OCI-LY1 (cell line): ENCODE measurements around the gene SLC26A11.

Source experiments
- H2AFZ ChIP-seq: fragments of 200-600 bp; sonication (generic), shearing (Covaris generic); 2 replicates; pipeline ENCODE4 v1.6.0; 2014; ENCODE audit warnings: antibody characterized with exemption, mild to moderate bottlenecking, low read length
- H3F3A ChIP-seq: fragments of 200-600 bp; sonication (generic), shearing (Covaris generic); 2 replicates; pipeline ENCODE4 v1.6.0; 2014; ENCODE audit warnings: mild to moderate bottlenecking, antibody characterized with exemption, low read length, moderate library complexity; ENCODE audit not compliant: insufficient read depth
- H3K27ac ChIP-seq: fragments of 200-600 bp; sonication (generic); 2 replicates; pipeline ENCODE4 v1.5.1; 2014; ENCODE audit warnings: low read length, mixed run types, mild to moderate bottlenecking, low read depth; ENCODE audit not compliant: poor library complexity, severe bottlenecking
- H3K27me3 ChIP-seq: fragments of 200-600 bp; sonication (generic); 2 replicates; pipeline ENCODE4 v1.6.0; 2014; ENCODE audit warnings: antibody characterized with exemption, mild to moderate bottlenecking, low read length, moderate library complexity; ENCODE audit not compliant: insufficient read depth
- H3K36me3 ChIP-seq: fragments of 200-600 bp; sonication (generic); 2 replicates; pipeline ENCODE4 v1.6.1; 2014; ENCODE audit warnings: mild to moderate bottlenecking, antibody characterized with exemption, low read length, moderate library complexity, mixed read lengths; ENCODE audit not compliant: insufficient read depth
- H3K4me1 ChIP-seq: fragments of 200-600 bp; sonication (generic); 2 replicates; pipeline ENCODE4 v1.5.1; 2014; ENCODE audit warnings: mild to moderate bottlenecking, low read length, moderate library complexity; ENCODE audit not compliant: insufficient read depth, severe bottlenecking
- H3K4me2 ChIP-seq: fragments of 200-600 bp; sonication (generic), shearing (Covaris generic); 2 replicates; pipeline ENCODE4 v1.6.1; 2014; ENCODE audit warnings: low read length
- H3K4me3 ChIP-seq: fragments of 200-600 bp; sonication (generic); 2 replicates; pipeline ENCODE4 v1.5.1; 2014; ENCODE audit warnings: low read length, low read depth, mild to moderate bottlenecking, mixed read lengths; ENCODE audit not compliant: poor library complexity, severe bottlenecking
- H3K79me2 ChIP-seq: fragments of 200-600 bp; shearing (Covaris generic); 2 replicates; pipeline ENCODE4 v1.6.1; 2016; ENCODE audit warnings: mixed run types, low read length, mixed read lengths; ENCODE audit not compliant: insufficient read depth
- H3K9ac ChIP-seq: fragments of 200-600 bp; sonication (generic), shearing (Covaris generic); 2 replicates; pipeline ENCODE4 v1.6.1; 2014; ENCODE audit warnings: mild to moderate bottlenecking, low read length, mixed read lengths
- H3K9me2 ChIP-seq: fragments of 200-600 bp; sonication (generic), shearing (Covaris generic); 2 replicates; pipeline ENCODE4 v1.6.1; 2014; ENCODE audit warnings: low read depth, mild to moderate bottlenecking, low read length, mixed read lengths
- H3K9me3 ChIP-seq: fragments of 200-600 bp; shearing (Covaris generic); 2 replicates; pipeline ENCODE4 v1.6.1; 2014; ENCODE audit warnings: low read length, mixed read lengths
- H4K20me1 ChIP-seq: fragments of 200-600 bp; sonication (generic), shearing (Covaris generic); 2 replicates; pipeline ENCODE4 v1.6.0; 2016; ENCODE audit warnings: mild to moderate bottlenecking, low read length; ENCODE audit not compliant: insufficient read depth
- EZH2 ChIP-seq: fragments of 200-600 bp; sonication (generic), shearing (Covaris generic); IDR thresholded peaks from 2 replicates; pipeline ENCODE4 v1.8.0; 2017; ENCODE audit warnings: borderline replicate concordance, mixed run types, mild to moderate bottlenecking, antibody characterized with exemption, low read length, moderate library complexity, mixed read lengths
- TF ChIP-seq, protein P1 (sequence below): fragments of 200-600 bp; sonication (generic), shearing (Covaris generic); IDR thresholded peaks from 2 replicates; pipeline ENCODE4 v1.5.1; 2017; ENCODE audit warnings: mild to moderate bottlenecking, antibody characterized with exemption, low read length, moderate library complexity, mixed read lengths

SLC26A11 gene

DNA sequence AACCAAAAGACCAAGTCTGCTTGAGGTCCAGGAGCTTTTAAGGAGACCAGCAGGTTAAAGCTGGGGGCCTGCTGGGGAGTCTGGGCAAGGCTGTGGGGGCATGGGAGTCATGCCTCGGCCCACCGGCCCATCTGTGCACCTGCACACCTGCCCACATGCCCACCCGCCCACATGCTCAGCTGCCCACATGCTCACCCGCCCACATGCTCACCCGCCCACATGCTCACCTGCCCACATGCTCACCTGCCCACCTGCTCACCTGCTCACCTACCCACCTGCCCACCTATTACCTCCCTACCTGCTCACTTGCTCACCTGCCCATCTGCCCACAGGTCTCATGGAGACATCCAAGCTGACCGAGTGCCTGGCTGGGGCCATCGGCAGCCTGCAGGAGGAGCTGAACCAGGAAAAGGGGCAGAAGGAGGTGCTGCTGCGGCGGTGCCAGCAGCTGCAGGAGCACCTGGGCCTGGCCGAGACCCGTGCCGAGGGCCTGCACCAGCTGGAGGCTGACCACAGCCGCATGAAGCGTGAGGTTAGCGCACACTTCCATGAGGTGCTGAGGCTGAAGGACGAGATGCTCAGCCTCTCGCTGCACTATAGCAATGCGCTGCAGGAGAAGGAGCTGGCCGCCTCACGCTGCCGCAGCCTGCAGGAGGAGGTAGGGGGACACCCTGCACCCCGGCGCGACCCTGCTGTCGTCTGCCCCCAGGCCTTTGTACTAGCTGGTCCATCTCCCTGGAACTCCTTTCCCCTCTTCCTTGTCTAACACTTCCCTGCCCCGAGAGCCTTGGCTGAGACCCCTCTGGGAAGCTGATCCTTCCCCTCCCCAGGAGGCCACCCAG lies 36.4 kb upstream of the SLC26A11 start:
- TF ChIP-seq, protein P1, sequence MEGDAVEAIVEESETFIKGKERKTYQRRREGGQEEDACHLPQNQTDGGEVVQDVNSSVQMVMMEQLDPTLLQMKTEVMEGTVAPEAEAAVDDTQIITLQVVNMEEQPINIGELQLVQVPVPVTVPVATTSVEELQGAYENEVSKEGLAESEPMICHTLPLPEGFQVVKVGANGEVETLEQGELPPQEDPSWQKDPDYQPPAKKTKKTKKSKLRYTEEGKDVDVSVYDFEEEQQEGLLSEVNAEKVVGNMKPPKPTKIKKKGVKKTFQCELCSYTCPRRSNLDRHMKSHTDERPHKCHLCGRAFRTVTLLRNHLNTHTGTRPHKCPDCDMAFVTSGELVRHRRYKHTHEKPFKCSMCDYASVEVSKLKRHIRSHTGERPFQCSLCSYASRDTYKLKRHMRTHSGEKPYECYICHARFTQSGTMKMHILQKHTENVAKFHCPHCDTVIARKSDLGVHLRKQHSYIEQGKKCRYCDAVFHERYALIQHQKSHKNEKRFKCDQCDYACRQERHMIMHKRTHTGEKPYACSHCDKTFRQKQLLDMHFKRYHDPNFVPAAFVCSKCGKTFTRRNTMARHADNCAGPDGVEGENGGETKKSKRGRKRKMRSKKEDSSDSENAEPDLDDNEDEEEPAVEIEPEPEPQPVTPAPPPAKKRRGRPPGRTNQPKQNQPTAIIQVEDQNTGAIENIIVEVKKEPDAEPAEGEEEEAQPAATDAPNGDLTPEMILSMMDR = no peak
- TF ChIP-seq EZH2 = no peak
- no peaks in the 10 kb centered on the region for H3K79me2 ChIP-seq
- H3K27me3 ChIP-seq = peaks cover 13% of the 10 kb centered on the region
- no peak overlapping the region for H3K4me2 ChIP-seq
- H3K4me3 ChIP-seq = no peak overlapping the region
- H3K27ac ChIP-seq = no peak overlapping the region
- H3K9me2 ChIP-seq = no peaks in the 10 kb centered on the region
- no peaks in the 10 kb centered on the region for H3K36me3 ChIP-seq
- no peak overlapping the region for H3K9ac ChIP-seq
- H4K20me1 ChIP-seq = no peaks in the 10 kb centered on the region
- no peaks in the 10 kb centered on the region for H3K4me1 ChIP-seq
- no peaks in the 10 kb centered on the region for H3K9me3 ChIP-seq
- H2AFZ ChIP-seq = no peak overlapping the region
- H3F3A ChIP-seq = no peaks in the 10 kb centered on the region

GRCh38 chr17:80184423-80184714 lies 35.9 kb upstream of the SLC26A11 start:
- no peaks in the 10 kb centered on the region for H3F3A ChIP-seq
- H3K36me3 ChIP-seq = no peaks in the 10 kb centered on the region
- no peaks in the 10 kb centered on the region for H3K9me3 ChIP-seq
- TF ChIP-seq EZH2 = no peak
- TF ChIP-seq, protein P1 = no peak
- H3K9ac ChIP-seq = no peak overlapping the region
- no peak overlapping the region for H3K27ac ChIP-seq
- no peak overlapping the region for H2AFZ ChIP-seq
- peaks cover 13% of the 10 kb centered on the region for H3K27me3 ChIP-seq
- H3K4me3 ChIP-seq = no peak overlapping the region
- H3K79me2 ChIP-seq = no peaks in the 10 kb centered on the region
- no peaks in the 10 kb centered on the region for H3K4me1 ChIP-seq
- H3K4me2 ChIP-seq = no peak overlapping the region
- H4K20me1 ChIP-seq = no peaks in the 10 kb centered on the region
- H3K9me2 ChIP-seq = no peaks in the 10 kb centered on the region

DNA sequence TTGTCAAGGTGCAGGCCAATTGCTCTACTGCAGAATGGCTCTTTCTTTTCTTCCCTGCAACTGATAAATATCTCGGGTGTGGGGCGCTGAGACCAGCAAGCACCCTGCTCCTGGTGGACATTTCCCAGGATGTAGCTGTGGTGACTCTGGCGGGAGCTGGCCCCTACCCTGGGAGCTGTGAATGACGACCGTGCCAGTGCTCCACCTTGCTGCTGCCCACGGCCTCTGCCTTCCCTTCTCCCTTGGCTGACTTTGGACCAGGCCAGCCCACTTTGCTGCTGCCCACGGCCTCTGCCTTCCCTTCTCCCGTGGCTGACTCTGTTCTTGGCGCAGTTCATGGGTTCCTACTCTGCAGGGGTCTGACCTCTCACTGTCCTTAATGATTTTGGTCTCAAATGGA lies 34.3 kb upstream of the SLC26A11 start:
- Histone ChIP-seq H2AFZ (no peak overlapping the region), H3K27ac (no peak overlapping the region), H3K79me2 (no peaks in the 10 kb centered on the region), H3K4me1 (no peaks in the 10 kb centered on the region), H3K9me2 (no peaks in the 10 kb centered on the region), H3K4me2 (no peak overlapping the region), H3K9me3 (no peaks in the 10 kb centered on the region), H3K27me3 (peaks cover 10% of the 10 kb centered on the region), H3K9ac (no peak overlapping the region), H3K36me3 (no peaks in the 10 kb centered on the region), H3F3A (no peaks in the 10 kb centered on the region), H3K4me3 (no peak overlapping the region), H4K20me1 (no peaks in the 10 kb centered on the region)
- TF ChIP-seq, protein P1 = no peak
- TF ChIP-seq EZH2 = no peak
